Testis (tissue), 3 donors: ENCODE measurements around the gene NAT8L. TPM values are rescaled to one million over a fixed set of nuclear protein-coding genes. Genes with fewer than 3 reads are reported as not detected.

Source experiments
- DNase-seq: peaks from one replicate; pipeline ENCODE4 v3.0.0-alpha.2; 2019
- H3K27ac ChIP-seq, 2 donors: fragments of 200-600 bp; sonication (generic); one replicate each; pipeline ENCODE4 v1.5.1; 2019
- H3K27me3 ChIP-seq: fragments of 200-600 bp; sonication (generic); one replicate; pipeline ENCODE4 v1.5.1; 2019
- H3K36me3 ChIP-seq: fragments of 200-600 bp; sonication (generic); one replicate; pipeline ENCODE4 v1.5.1; 2017; ENCODE audit warnings: low read depth; ENCODE audit errors: missing control alignments
- H3K4me1 ChIP-seq: fragments of 200-600 bp; sonication (generic); one replicate; pipeline ENCODE4 v1.5.1; 2019
- H3K4me3 ChIP-seq, 2 donors: fragments of 200-600 bp; sonication (generic); one replicate each; pipeline ENCODE4 v1.5.1; 2017 to 2019
- H3K9me3 ChIP-seq: fragments of 200-600 bp; sonication (generic); one replicate; pipeline ENCODE4 v1.5.1; 2017
- POLR2A ChIP-seq: fragments of 450-650 bp; IDR thresholded peaks from one replicate; pipeline ENCODE4 v1.6.1; 2017; ENCODE audit warnings: antibody characterized with exemption, mild to moderate bottlenecking, moderate library complexity
- WGBS, 2 donors: methylation state at CpG; one replicate each; pipeline ENCODE4 v1.1.5; 2018; 5-methylcytosine and 5-hydroxymethylcytosine counted together
- intact Hi-C: fragments of 100-400 bp; cut with DNase I; formaldehyde crosslinking; loops from one replicate; pipeline ENCODE4 v1.15.1; 2023; ENCODE audit warnings: low total_unique reads
- polyA plus RNA-seq: library from polyadenylated mRNA; stranded (reverse); fragments of 350-450 nt; fragmentation: Illumina TruSeq; extraction: RNeasy Lipid Tissue Mini Kit (QIAGEN cat#74804); gene quantifications from one replicate; pipeline ENCODE4 v1.2.3, GENCODE V29; 2014; ENCODE audit warnings: low read depth, low replicate concordance; ENCODE audit not compliant: insufficient read depth
- total RNA-seq, 2 donors: library from RNA; depleted of rRNA; stranded (reverse); fragments of >200 nt; gene quantifications; one replicate each; pipeline ENCODE4 v1.2.3, GENCODE V29; 2016
- TF ChIP-seq, protein P1 (sequence below), 3 experiments: fragments of 450-650 bp in 2 of 3; fragments of 200-600 bp in 1 of 3; sonication (generic) in 1 of 3; IDR thresholded peaks; one replicate each; pipeline ENCODE4 v1.5.1; 2016 to 2019; ENCODE audit warnings: antibody characterized with exemption in 3 of 3, mild to moderate bottlenecking in 2 of 3, moderate library complexity in 1 of 3

Gene NAT8L
- total and polyA plus RNA-seq, 3 donors from 2014 or later: 36.6 to 82.9 (median 56.6) TPM

- no peaks in the 10 kb centered on the region for H3K27me3 ChIP-seq
- intact Hi-C loops: no loop called here
- 0 to 1% methylated on average over 32 to 57 of the region's 93 CpGs for WGBS, 2 donors
These were observed 672 bp upstream of the NAT8L start for GRCh38 chr4:2058264-2059045.

DNA sequence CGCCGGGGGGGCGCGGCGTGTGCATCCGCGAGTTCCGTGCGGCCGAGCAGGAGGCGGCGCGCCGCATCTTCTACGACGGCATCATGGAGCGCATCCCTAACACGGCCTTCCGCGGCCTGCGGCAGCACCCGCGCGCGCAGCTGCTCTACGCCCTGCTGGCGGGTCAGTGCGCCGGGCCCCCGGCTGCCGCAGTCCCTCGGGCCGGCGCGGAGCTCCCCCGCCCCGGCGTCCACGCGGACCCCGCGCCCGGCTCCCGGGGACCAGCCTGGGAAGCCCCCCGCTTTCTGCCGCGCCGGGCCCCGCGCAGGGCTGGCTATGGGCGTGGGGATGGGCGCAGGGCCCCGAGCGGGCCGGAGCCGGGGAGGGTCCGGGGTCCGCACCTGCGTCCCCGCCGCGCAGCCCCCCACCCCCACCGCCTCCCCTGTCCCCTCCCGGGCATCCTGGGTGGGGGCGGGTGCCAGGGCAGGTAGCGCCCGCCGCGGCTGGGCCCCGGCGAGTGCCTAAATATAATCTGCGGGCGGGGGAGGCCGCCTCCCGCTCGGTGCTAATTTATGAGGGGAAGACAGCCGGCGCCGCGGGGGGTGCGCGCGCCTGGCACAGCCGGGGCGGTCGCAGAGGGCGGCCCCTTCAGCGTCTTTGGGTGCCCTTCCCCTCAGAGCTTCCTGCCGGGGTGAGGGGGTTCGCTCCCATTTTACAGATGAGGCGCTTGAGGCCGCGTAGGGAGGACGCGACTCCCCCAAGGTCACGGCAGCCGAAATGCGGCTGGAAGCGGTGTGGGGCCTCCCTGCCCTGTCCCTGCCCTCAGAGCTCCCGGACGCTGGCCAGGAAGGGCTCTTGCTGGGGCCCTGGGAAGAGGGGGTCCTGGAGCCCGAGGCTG is 837 bp downstream of the NAT8L start:
- Histone ChIP-seq H3K4me3 (peak overlapping the region; percentile 48 to 64), H3K9me3 (no peaks in the 10 kb centered on the region), H3K27me3 (no peaks in the 10 kb centered on the region), H3K27ac (peak overlapping the region; percentile 19 to 39), H3K36me3 (no peaks in the 10 kb centered on the region), H3K4me1 (peaks cover 17% of the 10 kb centered on the region)
- no peak for TF ChIP-seq POLR2A
- TF ChIP-seq, protein P1, sequence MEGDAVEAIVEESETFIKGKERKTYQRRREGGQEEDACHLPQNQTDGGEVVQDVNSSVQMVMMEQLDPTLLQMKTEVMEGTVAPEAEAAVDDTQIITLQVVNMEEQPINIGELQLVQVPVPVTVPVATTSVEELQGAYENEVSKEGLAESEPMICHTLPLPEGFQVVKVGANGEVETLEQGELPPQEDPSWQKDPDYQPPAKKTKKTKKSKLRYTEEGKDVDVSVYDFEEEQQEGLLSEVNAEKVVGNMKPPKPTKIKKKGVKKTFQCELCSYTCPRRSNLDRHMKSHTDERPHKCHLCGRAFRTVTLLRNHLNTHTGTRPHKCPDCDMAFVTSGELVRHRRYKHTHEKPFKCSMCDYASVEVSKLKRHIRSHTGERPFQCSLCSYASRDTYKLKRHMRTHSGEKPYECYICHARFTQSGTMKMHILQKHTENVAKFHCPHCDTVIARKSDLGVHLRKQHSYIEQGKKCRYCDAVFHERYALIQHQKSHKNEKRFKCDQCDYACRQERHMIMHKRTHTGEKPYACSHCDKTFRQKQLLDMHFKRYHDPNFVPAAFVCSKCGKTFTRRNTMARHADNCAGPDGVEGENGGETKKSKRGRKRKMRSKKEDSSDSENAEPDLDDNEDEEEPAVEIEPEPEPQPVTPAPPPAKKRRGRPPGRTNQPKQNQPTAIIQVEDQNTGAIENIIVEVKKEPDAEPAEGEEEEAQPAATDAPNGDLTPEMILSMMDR (IDR thresholded peaks at IDR 0.05): no peak
- DNase-seq: no peak
- intact Hi-C loops: no loop called here
- WGBS, 2 donors: 1% methylated on average over 53 of the region's 102 CpGs; no CpG with 5 or more reads in 1 of the 2 donors

More at GRCh38 chr4:2058264-2059045, 672 bp upstream of the NAT8L start:
- Histone ChIP-seq H3K36me3 (no peaks in the 10 kb centered on the region), H3K4me1 (peaks cover 10% of the 10 kb centered on the region), H3K4me3 (peak overlapping the region; percentile 51 to 60), H3K9me3 (no peaks in the 10 kb centered on the region), H3K27ac (peak overlapping the region in 1 of 2 donors; percentile 44)
- DNase-seq: no peak
- TF ChIP-seq, protein P1 (IDR thresholded peaks at IDR 0.05): no peak
- TF ChIP-seq POLR2A: no peak

DNA sequence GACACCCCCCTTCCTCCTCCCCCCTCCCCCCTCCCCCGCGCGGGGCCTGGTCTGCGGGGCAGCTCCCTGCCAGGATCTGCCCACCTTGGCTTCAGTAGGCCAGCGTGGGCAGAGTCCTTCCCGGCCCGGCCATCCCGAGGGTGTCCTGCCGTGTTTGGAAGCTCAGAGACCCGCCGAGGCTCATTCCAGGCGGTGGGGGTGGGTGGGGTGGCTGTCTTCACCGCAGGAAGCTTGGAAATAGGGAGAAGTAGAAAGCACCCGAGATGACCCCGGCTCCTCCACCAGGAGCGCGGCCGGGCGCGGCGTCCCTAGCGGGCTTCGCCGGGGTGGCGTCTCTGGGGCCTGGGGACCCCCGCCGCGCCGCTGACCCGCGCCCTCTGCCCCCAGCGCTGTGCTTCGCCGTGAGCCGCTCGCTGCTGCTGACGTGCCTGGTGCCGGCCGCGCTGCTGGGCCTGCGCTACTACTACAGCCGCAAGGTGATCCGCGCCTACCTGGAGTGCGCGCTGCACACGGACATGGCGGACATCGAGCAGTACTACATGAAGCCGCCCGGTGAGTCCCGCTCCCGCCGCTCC is 1.6 kb downstream of the NAT8L start:
- Histone ChIP-seq H3K4me3 (peak overlapping the region; percentile 48 to 64), H3K27me3 (no peaks in the 10 kb centered on the region)
- intact Hi-C loops: no loop called here

More for the DNA sequence above, 1.6 kb downstream of the NAT8L start:
- 6 to 31% methylated on average over 16 to 43 of the region's 54 CpGs for WGBS, 2 donors
- DNase-seq: no peak
- peaks cover 23% of the 10 kb centered on the region for H3K4me1 ChIP-seq
- H3K36me3 ChIP-seq: no peaks in the 10 kb centered on the region
- TF ChIP-seq, protein P1 (IDR thresholded peaks at IDR 0.05): no peak
- TF ChIP-seq POLR2A: no peak
- H3K27ac ChIP-seq: no peak overlapping the region
- no peaks in the 10 kb centered on the region for H3K9me3 ChIP-seq
